HG02870 (cell line): ENCODE data around the gene CSKMT.
A peak's percentile ranks its signal among the peaks of the same experiment; 100 is the strongest.
"Not testable (repeated sequence)": the region's sequence is repeated elsewhere in the genome, so short reads cannot be mapped to it uniquely, and the experiment has no call there.

Experiments
- ATAC-seq: cut with Tn5 transposase; IDR thresholded peaks from one replicate; pipeline ENCODE4 v1.9.1; 2021; ENCODE audit warnings: mild to moderate bottlenecking, moderate library complexity; ENCODE audit not compliant: unreplicated experiment

Gene CSKMT

DNA sequence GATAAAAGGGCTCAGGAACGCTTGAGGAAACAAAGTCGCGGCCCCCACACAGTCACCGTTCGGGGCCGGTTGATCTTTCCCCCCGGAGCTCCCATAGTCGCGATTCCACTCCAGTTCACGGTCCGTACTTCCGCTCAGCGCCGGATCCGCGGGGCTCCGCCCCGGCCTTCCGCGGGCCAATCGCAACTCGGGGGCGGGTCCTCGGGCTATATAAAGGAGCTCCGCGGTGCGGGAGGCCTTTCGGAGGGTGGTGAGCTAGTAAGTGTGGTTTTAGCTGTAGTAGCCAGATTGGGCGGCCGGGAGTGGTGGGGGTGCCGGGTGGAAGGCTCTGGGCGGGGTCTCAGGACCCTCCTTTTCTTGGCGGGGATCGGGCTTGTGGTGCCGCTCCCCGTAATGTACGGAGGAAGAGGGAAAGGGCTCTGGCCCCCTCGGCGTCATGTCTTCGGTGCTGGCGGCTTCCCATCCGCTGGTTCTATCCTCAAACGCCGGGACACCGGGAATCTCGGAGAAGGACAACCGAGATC, at the start of gene CSKMT, which contains the start of gene C11orf98:
TSS of gene CSKMT (plus strand) at position 238 of the 524 bp plus-strand sequence. CDS start 568 bp downstream, outside the sequence.
TSS of gene C11orf98 (minus strand) at position 136 of the 524 bp plus-strand sequence. CDS start at position 95, 41 bp downstream.
- peak; percentile 78 for ATAC-seq

DNA sequence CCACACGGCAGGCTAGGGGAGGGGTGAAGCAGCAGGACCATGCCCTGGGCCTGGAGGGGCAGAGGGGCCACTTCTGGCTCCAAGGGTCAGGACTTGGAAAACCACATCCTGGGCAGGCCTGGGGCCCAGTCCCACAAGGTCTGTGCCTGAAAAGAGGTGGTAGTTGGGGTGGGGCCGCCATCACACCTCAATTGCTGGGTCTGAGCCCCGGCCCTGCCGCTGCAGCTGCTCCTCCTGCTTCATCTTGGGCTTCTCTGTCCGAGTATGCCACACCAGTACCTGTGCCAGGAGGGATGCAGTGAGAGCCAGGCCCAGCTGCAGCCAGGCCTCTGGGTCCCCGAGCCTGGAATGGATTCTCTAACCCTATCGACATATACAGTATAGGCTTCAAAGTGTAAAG, 49.6 kb upstream of the CSKMT start:
- no peak for ATAC-seq

DNA sequence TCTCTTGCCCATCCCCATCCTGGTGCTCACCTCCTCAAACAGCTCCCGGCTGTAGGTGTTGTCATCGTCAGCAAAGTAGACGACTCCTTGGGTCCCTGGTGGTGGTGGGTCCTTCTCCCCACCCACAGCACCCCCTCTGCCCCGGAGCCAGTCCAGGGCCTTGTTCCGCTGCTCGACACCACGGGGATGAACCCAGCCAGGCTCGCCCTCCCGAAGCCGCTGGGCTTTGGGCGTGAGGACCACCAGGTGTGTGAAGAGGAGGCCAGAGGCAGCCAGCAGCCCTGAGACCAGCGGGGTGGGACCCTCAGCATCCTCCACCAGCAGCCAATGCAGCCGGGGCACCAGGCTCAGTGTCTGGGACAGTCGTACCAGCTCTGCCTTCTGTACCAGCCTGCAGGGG, 48.2 kb upstream of the CSKMT start:
- not testable (repeated sequence) for ATAC-seq

DNA sequence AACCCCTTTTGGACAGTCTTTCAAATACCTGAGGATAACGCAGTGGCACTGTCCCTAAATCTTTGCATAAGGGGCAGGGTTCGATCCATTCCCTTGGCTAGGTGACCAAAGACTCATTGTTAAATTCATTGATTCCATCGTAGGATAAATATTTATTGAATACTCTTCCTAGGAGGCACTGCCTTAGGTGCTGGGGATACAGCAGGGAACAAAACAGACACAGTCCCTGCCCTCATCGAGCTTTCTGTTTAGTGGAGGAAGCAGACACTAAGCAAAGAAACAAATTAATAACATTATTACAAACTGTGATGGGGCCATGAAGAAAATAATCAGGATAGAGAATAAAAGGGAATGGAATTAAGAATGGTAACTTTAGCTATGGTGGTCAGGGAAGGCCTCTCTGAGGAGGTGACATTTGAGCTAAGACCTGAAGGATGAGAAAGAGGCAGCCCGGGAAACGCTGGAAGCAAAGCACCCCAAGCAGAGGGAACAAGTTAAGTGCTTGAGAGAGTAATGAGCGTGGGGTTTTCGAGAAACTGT, 44.0 kb upstream of the CSKMT start:
- no peak for ATAC-seq

DNA sequence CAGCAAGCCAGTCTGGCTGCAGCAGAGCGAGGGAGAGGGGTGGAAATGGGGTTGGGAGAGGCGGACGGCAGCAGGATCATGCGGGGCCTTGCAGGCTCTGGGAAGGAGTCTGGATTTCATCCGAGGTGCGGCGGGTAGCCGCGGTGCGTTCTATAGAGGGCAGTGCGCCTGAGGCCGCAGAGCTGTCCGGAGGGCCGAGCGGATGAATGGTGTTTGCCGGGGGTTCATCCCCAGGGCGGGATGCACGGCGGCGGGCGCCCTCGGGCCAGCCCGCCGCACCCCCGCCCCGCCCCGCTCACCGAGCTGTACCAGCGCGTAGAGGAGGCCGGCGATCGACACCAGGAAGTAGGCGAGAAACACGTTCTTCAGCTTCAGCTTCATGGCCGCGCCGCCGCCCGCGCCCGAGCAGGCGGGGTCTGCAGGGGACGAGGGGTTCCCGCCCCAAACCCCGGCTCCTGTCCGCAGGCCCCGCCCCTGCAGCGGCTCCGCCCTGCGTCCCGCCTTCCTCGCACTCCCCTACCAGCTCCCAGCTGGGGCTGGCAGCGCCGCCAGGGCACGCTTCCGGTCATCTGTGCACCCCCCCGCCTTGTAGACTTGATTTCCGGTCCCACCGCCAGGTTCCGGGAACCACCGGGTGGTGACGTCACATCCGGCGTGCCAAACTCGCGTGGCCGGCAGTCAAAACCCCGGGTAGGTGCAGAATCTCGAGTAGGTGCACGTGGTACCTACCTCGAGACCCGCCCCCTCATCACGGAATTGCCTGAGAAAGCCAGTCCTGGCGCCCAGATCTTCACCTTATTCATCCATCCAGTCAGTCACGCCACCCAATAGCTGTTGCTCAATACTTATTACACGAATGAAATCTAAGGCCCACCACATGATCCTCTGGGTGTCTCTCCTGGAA, 43.3 kb upstream of the CSKMT start, which contains the start of gene B3GAT3:
TSS of gene B3GAT3 (minus strand) at position 420 of the 904 bp plus-strand sequence. CDS start at position 381, 39 bp downstream.
- peak; percentile 92 for ATAC-seq

DNA sequence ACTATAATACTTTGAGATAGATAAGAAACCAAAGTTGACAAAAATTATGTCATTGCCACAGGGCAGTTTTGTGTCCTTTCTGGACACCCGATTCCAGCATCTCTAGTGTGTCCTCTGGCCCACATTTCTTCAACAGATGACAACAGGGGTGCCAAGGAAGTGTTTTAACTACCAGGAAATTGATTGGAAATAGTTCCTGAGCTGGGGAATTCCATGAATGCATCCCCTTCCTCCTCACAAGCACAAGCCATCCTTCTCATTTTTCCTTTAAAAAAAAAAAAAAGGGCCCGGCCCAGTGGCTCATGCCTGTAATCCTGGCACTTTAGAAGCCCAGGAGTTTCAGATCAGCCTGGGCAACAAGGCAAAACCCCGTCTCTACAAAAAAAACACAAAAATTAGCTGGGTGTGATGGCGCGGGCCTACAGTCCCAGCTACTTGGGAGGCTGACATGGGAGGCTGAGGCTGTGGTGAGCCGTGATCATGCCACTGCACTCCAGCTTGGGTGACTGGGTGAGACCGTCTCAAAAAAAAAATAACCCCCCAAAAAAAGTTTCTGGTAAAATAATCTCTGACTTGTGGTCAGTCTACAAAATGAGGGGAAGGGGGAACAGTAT, 42.5 kb upstream of the CSKMT start:
- no peak for ATAC-seq

DNA sequence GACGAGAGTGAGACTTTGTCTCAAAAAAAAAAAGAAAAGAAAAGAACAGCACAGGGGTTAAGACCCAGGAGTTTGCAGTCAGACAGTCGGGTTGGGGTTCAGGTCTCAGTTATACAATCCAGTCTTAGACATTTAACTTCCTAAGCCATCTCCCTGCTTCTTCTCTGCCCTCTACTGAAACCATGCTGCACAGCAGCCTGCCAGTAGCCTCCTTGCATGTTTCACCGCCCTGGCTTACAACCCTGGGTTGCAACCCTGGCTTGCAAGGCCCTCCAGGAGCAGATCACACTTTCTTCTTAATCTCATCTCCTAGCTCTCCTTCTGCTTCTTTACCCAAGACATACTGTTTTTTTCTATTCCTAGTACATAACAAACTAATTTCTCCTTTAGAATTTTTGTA, 37.4 kb upstream of the CSKMT start:
- ATAC-seq: no peak

GRCh38 chr11:62632492-62632891, 32.6 kb upstream of the CSKMT start:
- ATAC-seq: no peak

DNA sequence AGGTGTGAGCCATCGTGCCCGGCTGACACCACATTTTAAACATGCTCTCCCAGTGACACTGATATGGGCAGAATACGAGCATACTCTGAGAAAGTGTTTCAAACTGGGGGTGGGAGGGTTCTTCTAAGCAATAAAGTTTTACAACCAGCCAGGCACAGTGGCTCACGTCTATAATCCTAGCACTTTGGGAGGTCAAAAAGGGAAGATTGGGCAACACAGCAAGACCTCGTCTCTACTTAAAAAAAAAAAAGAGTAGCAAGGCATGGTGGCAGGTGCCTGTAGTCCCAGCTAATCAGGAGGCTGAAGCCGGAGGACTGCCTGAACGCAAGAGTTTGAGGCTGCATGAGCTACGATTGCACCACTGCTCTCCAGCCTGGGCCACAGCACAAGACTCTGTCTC, 20.9 kb upstream of the CSKMT start:
- no peak for ATAC-seq

DNA sequence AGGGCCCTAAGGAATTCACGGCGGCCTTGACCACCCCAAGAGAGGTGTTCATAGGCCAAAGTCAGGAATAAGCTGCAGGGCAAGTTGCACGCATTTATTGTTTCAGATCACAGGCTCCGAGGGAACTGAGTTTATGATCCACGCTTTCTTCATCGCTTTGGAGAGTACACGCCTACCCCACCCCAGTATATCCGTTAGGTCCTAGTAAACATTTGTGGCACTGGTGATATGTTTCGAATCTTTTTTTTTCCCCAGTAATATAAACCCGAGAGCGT, 19.5 kb upstream of the CSKMT start:
- no peak for ATAC-seq

DNA sequence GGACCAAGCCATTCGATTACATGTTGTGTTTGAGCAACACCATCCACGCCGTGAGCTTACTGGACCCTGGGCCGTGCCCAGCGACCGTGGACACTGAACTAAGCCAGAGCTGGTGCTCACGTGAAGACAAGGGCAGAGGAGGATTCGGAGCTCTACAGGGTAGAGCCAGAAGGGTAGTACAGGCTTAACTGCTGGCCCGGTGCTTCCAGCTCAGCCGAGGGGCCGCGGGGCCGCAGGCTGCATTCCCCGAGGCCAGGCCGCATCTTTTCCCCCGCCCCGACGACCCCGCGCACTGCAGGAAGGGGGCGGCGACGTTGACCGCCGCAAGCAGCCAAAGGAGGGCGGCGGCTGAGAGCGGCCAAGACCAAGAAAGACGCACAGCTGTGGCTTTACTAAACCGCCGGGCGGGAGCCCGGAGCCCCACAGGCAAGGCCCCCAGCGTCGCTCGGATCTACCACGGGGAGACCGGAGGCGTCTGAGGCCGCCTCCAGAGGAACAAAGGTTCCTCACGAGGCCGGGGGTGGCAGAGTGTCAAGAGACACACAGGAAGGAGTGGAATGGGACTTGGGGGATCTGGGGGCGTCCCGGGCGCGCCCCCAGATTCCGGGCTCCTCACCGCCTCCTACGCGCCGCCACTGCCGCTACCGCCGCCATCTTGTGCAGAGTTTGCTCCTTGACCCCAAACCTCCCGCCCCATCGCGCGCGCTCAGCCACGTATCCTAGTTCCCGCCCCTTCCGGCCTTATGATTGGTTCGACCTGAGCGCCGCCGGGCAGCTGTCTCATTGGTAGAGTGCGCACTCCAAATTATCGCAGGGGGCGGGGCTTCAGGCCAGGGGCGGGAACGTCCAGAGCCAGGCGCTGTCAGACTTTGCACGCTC, 18.9 kb upstream of the CSKMT start, which contains the start of gene GANAB:
TSS of gene GANAB (minus strand) at position 668 of the 879 bp plus-strand sequence. CDS start at position 654, 14 bp downstream.
- ATAC-seq: peak; percentile 90

DNA sequence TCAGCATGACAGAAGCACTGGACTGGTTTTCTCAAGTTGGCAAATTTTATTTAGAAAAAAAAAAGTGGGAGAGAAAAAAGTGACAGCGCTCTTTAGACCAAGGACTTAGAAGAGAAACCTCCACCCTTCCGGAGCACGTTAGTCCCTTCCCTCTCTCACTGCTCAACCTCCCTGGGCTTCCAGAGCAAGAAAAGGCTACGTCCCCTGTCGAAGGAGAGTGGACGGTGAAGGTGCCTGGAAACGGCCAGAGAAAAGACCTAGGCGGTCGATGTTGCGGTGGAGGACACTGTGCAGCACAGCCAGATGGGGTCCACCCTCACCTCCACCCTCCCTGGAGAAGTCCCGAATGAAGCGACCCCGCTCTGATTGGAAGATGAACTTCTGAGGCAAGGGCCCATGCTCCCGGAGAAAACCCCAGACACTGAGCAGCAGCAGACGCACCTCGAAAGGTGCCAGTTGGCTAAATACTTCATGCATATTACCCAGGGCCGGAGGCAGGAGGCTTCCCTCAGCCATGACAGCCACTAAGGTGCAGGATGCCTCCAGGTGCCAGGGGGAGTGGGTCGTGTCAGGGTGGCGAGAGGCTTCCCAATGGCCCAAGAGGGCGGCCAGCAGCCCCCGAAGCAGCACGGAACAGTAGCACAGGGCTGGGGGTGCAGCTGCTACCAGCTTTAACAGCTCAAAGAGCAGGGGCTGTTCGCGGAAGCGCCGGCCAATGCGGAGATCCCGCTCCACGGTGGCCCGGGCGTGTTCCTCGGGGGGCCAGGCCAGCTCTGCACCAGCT, 18.1 kb upstream of the CSKMT start:
- ATAC-seq: no peak

DNA sequence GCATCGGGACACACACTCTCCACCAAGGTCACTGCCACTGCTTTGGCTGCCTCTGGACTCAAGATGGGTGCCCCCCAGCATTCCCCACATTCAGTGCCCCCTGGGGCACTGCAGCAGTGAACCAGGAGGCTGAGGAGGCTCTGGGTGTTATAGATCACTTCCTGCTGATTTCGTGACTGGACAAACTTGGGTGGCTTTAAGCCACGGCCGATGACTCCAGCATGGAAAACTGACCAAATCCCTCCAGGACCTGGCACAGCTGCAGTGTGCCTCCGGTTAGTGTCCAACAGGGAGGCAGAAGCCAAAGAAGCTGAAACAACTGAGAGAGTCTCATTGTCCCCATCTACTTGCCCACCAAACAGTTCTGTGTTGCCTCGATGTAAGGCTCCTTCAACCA, 17.5 kb upstream of the CSKMT start:
- ATAC-seq: no peak

- no peak for ATAC-seq
Measured at GRCh38 chr11:62648185-62648966, 16.7 kb upstream of the CSKMT start.

- ATAC-seq: no peak
Measured at GRCh38 chr11:62648967-62649364, 16.1 kb upstream of the CSKMT start.

DNA sequence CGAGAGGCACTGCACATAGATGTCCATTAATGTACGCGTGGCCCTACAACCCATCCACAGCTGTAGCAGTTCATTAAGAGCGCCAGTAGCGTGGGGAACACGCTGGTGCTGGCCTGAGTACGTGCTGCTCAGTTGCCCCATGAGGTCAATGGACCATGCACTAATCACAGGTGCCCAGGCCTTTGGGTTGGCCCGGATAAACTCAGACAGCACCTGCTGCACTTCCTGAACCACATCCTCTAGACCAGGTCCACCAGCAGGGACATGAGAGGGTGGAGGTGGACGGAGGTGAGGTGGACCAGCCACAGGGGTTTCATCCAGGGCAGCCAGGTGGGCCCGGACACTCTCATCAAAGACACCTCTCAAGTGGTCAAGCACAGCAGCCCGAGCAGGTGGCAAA, 15.6 kb upstream of the CSKMT start:
- ATAC-seq: no peak

DNA sequence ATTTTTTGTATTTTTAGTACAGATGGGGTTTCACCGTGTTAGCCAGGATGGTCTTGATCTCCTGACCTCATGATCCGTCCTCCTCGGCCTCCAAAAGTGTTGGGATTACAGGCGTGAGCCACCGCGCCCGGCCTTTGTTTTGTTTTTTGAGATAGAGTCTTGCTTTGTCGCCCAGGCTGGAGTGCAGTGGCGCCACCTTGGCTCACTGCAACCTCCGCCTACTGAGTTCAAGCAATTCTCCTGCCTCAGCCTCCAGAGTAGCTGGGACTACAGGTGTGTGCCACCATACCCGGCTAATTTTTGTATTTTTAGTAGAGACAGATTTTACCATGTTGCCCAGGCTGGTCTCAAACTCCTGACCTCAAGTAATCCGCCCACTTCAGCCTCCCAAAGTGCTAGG, 14.8 kb upstream of the CSKMT start:
- ATAC-seq: not testable (repeated sequence)

GRCh38 chr11:62652161-62653006, 12.7 kb upstream of the CSKMT start:
- no peak for ATAC-seq
